AG09309 (cell line): ENCODE results near the gene SAMD8.
"Not testable (repeated sequence)": the region's sequence is repeated elsewhere in the genome, so short reads cannot be mapped to it uniquely, and the experiment has no call there.

Source experiments
- DNase-seq: peaks from one replicate; pipeline ENCODE4 v3.0.0-alpha.2; 2010; ENCODE audit warnings: low read depth
- H3K4me3 ChIP-seq: 2 replicates; pipeline ENCODE4 v1.5.1; 2011; ENCODE audit warnings: mild to moderate bottlenecking, low read depth, low read length, moderate library complexity; ENCODE audit not compliant: control insufficient read depth
- CTCF ChIP-seq: IDR thresholded peaks from 2 replicates; pipeline ENCODE4 v1.5.1; 2011; ENCODE audit warnings: mild to moderate bottlenecking, low read depth, low read length, inconsistent platforms; ENCODE audit not compliant: insufficient read depth, control insufficient read depth; ENCODE audit errors: missing control alignments

The SAMD8 gene

GRCh38 chr10:75205908-75206307 lies 94.5 kb downstream of the SAMD8 start:
- no peak for TF ChIP-seq CTCF
- no peak overlapping the region for H3K4me3 ChIP-seq
- no peak for DNase-seq

GRCh38 chr10:75206638-75207037 lies 95.2 kb downstream of the SAMD8 start:
- not testable (repeated sequence) for DNase-seq, H3K4me3 ChIP-seq

- no peak for DNase-seq
Measured at GRCh38 chr10:75207079-75207856, 95.8 kb downstream of the SAMD8 start.

DNA sequence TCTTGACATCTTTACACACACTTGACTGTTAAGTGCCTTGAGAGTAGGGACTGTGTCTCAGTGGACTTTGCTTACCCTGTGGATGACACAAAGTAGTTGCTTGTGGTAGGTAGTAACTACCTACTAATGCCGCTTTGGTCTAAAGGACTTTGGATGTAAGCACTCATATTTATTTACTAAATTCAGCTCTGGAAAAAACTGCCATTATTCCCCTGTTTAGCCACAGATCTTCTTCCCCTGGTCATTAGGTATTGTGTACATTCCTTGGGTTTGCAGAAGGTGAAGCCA lies 96.3 kb downstream of the SAMD8 start:
- no peak overlapping the region for H3K4me3 ChIP-seq
- DNase-seq: no peak
- no peak for TF ChIP-seq CTCF

More at GRCh38 chr10:75207079-75207856, 95.8 kb downstream of the SAMD8 start:
- no peak overlapping the region for H3K4me3 ChIP-seq
- TF ChIP-seq CTCF: no peak

- peak; percentile 41 for DNase-seq
- H3K4me3 ChIP-seq: no peak overlapping the region
- no peak for TF ChIP-seq CTCF
Measured at GRCh38 chr10:75208181-75208580, 96.7 kb downstream of the SAMD8 start.

DNA sequence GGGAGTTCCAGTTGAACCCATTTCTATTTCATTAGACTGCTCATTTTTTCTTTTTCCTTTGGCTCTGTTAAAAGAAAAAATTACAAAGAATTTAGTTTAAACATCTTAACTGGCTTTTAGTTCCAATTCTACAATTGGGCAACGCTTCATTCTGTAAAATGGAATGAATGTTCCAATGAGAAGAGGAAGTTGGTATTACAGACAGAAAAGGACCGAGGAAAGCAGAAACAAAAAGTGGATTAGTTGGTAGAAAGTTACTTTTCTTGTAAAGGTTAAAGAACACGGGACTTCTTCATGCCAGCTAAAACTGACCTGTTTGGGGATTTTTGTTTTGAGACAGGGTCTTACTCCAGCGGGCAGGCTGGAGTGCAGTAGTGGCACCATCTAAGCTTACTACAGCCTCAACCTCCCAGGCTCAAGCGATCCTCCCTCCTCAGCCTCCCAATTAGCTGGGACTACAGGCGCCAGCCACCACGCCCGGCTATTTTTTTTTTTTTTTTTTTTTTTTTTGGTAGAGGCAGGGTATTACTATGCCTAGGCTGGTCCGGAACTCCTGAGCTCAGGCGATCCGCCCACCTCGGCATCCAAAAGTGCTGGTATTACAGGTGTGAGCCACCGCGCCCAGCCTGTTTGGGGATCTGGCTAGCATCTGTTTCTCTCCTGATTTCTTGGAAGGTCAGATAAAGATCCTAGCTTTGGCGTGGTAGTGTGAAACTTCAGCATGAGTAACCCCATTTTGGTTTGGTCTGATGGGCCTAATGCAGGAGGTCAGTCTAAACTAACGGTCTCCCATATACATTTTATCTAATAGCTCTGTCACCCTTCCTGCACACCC lies 97.8 kb downstream of the SAMD8 start:
- peak overlapping the region; percentile 90 for H3K4me3 ChIP-seq
- DNase-seq: no peak
- TF ChIP-seq CTCF: no peak

DNA sequence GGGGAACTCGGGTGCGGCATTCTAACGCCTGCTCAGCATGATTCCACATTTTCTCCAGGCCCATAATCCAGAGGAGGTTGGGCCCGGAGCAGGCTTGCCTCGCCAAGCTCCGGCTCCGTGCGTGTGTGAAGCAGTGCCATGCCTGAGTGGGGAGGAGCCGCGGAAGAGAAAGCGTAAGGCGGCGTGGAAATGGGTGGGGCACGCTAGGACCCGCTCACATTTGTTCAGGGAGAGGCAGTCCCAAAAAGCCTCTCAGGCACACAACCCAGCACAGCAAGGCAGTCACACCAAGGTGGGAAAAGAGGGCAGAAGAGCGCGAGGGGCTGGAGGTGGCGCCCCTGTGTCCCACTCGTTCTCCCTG lies 98.4 kb downstream of the SAMD8 start:
- DNase-seq: peak; percentile 48
- H3K4me3 ChIP-seq: peak overlapping the region; percentile 90
- no peak for TF ChIP-seq CTCF
